Measurements from ENCODE around the gene LRRC18.

GRCh38 chr10:48940372-48940771, 732 bp upstream of the LRRC18 start:
- no peak for TF ChIP-seq SIN3A (IDR thresholded peaks at IDR 0.05; ENCODE audit: borderline replicate concordance, insufficient read depth, low read length)
- no peak for TF ChIP-seq TAF1 (IDR thresholded peaks at IDR 0.05; ENCODE audit: borderline replicate concordance, insufficient read depth, low read length)
- TF ChIP-seq POLR2AphosphoS5 (IDR thresholded peaks at IDR 0.05; ENCODE audit: low read depth, low read length) = no peak

Data from PFSK-1 (cell line).